Epithelial cell of prostate (primary cell): Measurements from ENCODE around the gene CEP72.

Experiments
- DNase-seq: peaks from one replicate; pipeline ENCODE4 v3.0.0-alpha.2; 2011; ENCODE audit warnings: low read depth, low spot score
- H3K27ac ChIP-seq: fragments of 450-650 bp; 2 replicates; pipeline ENCODE4 v1.5.1; 2017; ENCODE audit warnings: mild to moderate bottlenecking

CEP72 gene

GRCh38 chr5:633501-633955 is 21.4 kb downstream of the CEP72 start:
- no peak for DNase-seq
- no peak overlapping the region for H3K27ac ChIP-seq

GRCh38 chr5:634191-634590 is 22.1 kb downstream of the CEP72 start:
- no peak overlapping the region for H3K27ac ChIP-seq
- no peak for DNase-seq

- DNase-seq: no peak
- H3K27ac ChIP-seq: peak overlapping the region; percentile 26
Observed at GRCh38 chr5:635306-636055, 23.3 kb downstream of the CEP72 start.

- no peak overlapping the region for H3K27ac ChIP-seq
- DNase-seq: no peak
Observed at GRCh38 chr5:636951-637350, 24.8 kb downstream of the CEP72 start.

- DNase-seq: no peak
- H3K27ac ChIP-seq: no peak overlapping the region
Observed at GRCh38 chr5:637581-638450, 25.7 kb downstream of the CEP72 start.

GRCh38 chr5:638501-639252 is 26.5 kb downstream of the CEP72 start:
- H3K27ac ChIP-seq: no peak overlapping the region
- no peak for DNase-seq

GRCh38 chr5:639253-639530 is 27.1 kb downstream of the CEP72 start:
- no peak for DNase-seq
- no peak overlapping the region for H3K27ac ChIP-seq

- no peak overlapping the region for H3K27ac ChIP-seq
Observed at GRCh38 chr5:639584-640213, 27.6 kb downstream of the CEP72 start.

GRCh38 chr5:640461-641330 is 28.6 kb downstream of the CEP72 start:
- DNase-seq: no peak
- no peak overlapping the region for H3K27ac ChIP-seq

More at GRCh38 chr5:639584-640213, 27.6 kb downstream of the CEP72 start:
- DNase-seq: no peak

GRCh38 chr5:641331-641765 is 29.2 kb downstream of the CEP72 start:
- DNase-seq: no peak

GRCh38 chr5:642481-642880 is 30.3 kb downstream of the CEP72 start:
- no peak for DNase-seq

More at GRCh38 chr5:641331-641765, 29.2 kb downstream of the CEP72 start:
- no peak overlapping the region for H3K27ac ChIP-seq

GRCh38 chr5:643351-643801 is 31.2 kb downstream of the CEP72 start:
- no peak for DNase-seq
- no peak overlapping the region for H3K27ac ChIP-seq

More at GRCh38 chr5:642481-642880, 30.3 kb downstream of the CEP72 start:
- H3K27ac ChIP-seq: no peak overlapping the region

GRCh38 chr5:643811-644271 is 31.7 kb downstream of the CEP72 start:
- H3K27ac ChIP-seq: no peak overlapping the region
- DNase-seq: no peak

GRCh38 chr5:644509-644908 is 32.4 kb downstream of the CEP72 start:
- no peak for DNase-seq
- H3K27ac ChIP-seq: no peak overlapping the region

- no peak for DNase-seq
Observed at GRCh38 chr5:644971-645370, 32.8 kb downstream of the CEP72 start.

GRCh38 chr5:645421-645820 is 33.3 kb downstream of the CEP72 start:
- H3K27ac ChIP-seq: no peak overlapping the region
- DNase-seq: no peak

More at GRCh38 chr5:644971-645370, 32.8 kb downstream of the CEP72 start:
- no peak overlapping the region for H3K27ac ChIP-seq

GRCh38 chr5:646396-647201 is 34.5 kb downstream of the CEP72 start:
- no peak overlapping the region for H3K27ac ChIP-seq
- DNase-seq: no peak

GRCh38 chr5:647311-647710 is 35.2 kb downstream of the CEP72 start:
- H3K27ac ChIP-seq: no peak overlapping the region
- no peak for DNase-seq
